GM10248 (cell line): ENCODE data around the gene PLA1A.

Experiments used
- CTCF ChIA-PET: fragments of 300-600 bp; sonication (Branson Sonifier 250); formaldehyde crosslinking; extraction: SDS; loops from one replicate; lab custom pipeline; 2021; ENCODE audit warnings: antibody characterized with exemption; lab: Yijun Ruan, JAX
- POLR2A ChIA-PET: fragments of 350-650 bp; sonication (Branson Sonifier 250); formaldehyde crosslinking; extraction: SDS; loops from one replicate; lab custom pipeline; 2020; ENCODE audit warnings: antibody characterized with exemption; lab: Yijun Ruan, JAX
- DNase-seq: peaks from one replicate; pipeline ENCODE4 v3.0.0; 2012; ENCODE audit errors: extremely low spot score
- CTCF ChIP-seq: IDR thresholded peaks from 2 replicates; pipeline ENCODE4 v1.5.1; 2012; ENCODE audit warnings: mild to moderate bottlenecking, low read depth; ENCODE audit errors: extremely low read depth, missing control alignments, control extremely low read depth

PLA1A gene

GRCh38 chr3:119609301-119609700, 11.6 kb downstream of the PLA1A start:
- POLR2A ChIA-PET, result no interaction called here
- DNase-seq, result no peak
- CTCF ChIA-PET, result interaction anchor here (1.0 to 2.3 kb wide), 7 partner anchors 9 to 66 kb away, joined by 3 to 19 read pairs (median 5); partner anchors contain the start of gene CD80
- no peak for TF ChIP-seq CTCF

- no peak for DNase-seq
- TF ChIP-seq CTCF, result no peak
- CTCF ChIA-PET, result interaction anchor here (2.3 kb wide), 1 partner anchor 10 kb away, joined by 17 read pairs; no protein-coding TSS in a partner anchor
- POLR2A ChIA-PET, result no interaction called here
Measured at GRCh38 chr3:119611664-119612063, 14.0 kb downstream of the PLA1A start.

- POLR2A ChIA-PET, result interaction anchor here (0.5 to 1.4 kb wide), 7 partner anchors 23 to 299 kb away, joined by 3 to 9 read pairs (median 3); no protein-coding TSS in a partner anchor
- TF ChIP-seq CTCF, result no peak
- CTCF ChIA-PET, result interaction anchor here (1.0 to 3.9 kb wide), 10 partner anchors 8 to 68 kb away, joined by 3 to 56 read pairs (median 6); no protein-coding TSS in a partner anchor
- DNase-seq, result no peak
Measured at GRCh38 chr3:119613201-119613600, 15.5 kb downstream of the PLA1A start.

GRCh38 chr3:119613872-119614271, 16.2 kb downstream of the PLA1A start:
- no peak for TF ChIP-seq CTCF
- no peak for DNase-seq
- ChIA-PET POLR2A (interaction anchor here (0.5 to 1.4 kb wide), 8 partner anchors 17 to 262 kb away, joined by 3 to 9 read pairs (median 5); no protein-coding TSS in a partner anchor), CTCF (interaction anchor here (1.0 to 3.9 kb wide), 10 partner anchors 8 to 67 kb away, joined by 3 to 56 read pairs (median 6); no protein-coding TSS in a partner anchor)

DNA sequence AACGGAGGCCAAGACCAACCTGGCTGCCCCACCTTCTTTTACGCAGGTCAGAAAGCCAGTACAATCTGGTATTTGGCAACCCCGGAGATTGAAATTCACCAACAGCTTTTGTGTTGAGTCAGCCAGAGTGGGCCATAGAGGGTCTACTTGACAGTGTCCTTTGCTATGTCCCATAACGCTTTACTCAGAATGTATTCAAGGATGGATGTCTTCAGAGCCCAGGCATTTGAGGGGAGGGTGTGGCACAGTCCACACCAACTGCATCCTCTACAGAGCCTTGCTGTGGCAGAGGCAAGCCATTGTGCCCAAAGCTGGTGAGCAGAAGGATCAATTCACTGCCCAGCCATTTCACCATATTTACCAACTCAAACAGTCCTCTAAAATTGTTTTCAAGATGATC, 18.4 kb downstream of the PLA1A start:
- no peak for TF ChIP-seq CTCF
- POLR2A ChIA-PET, result no interaction called here
- CTCF ChIA-PET, result interaction anchor here (3.9 kb wide), 1 partner anchor 11 kb away, joined by 16 read pairs; no protein-coding TSS in a partner anchor
- DNase-seq, result no peak

GRCh38 chr3:119619094-119619493, 21.4 kb downstream of the PLA1A start:
- ChIA-PET CTCF (interaction anchor here (1.0 to 4.0 kb wide), 2 partner anchors 8 to 17 kb away, joined by 5 to 26 read pairs; no protein-coding TSS in a partner anchor), POLR2A (no interaction called here)
- TF ChIP-seq CTCF, result no peak
- DNase-seq, result no peak
